Subcutaneous abdominal adipose tissue (tissue), 5 donors: ENCODE data around the gene CPN1.

Experiments
- H3K27ac ChIP-seq: one replicate; pipeline ENCODE4 v1.7.0; 2013; ENCODE audit warnings: low read depth, mild to moderate bottlenecking, inconsistent platforms, low read length, moderate library complexity
- H3K27me3 ChIP-seq, 5 donors: one replicate each; pipeline ENCODE4 v1.7.0; 2013; ENCODE audit warnings: low read length in 5 of 5, inconsistent platforms in 1 of 5; ENCODE audit not compliant: control insufficient read depth in 5 of 5, insufficient read depth in 4 of 5
- H3K36me3 ChIP-seq, 5 donors: one replicate each; pipeline ENCODE4 v1.7.0; 2013; ENCODE audit warnings: low read length in 5 of 5; ENCODE audit not compliant: control insufficient read depth in 5 of 5, insufficient read depth in 5 of 5
- H3K4me1 ChIP-seq, 5 donors: one replicate each; pipeline ENCODE4 v1.7.0; 2013; ENCODE audit warnings: low read length in 5 of 5, mild to moderate bottlenecking in 3 of 5, moderate library complexity in 1 of 5; ENCODE audit not compliant: control insufficient read depth in 5 of 5, insufficient read depth in 5 of 5
- H3K4me3 ChIP-seq, 5 donors: one replicate each; pipeline ENCODE4 v1.7.0; 2013; ENCODE audit warnings: low read length in 5 of 5, low read depth in 1 of 5
- H3K9ac ChIP-seq, 5 donors: one replicate each; pipeline ENCODE4 v1.7.0; 2013; ENCODE audit warnings: low read length in 5 of 5, mild to moderate bottlenecking in 4 of 5, moderate library complexity in 3 of 5
- H3K9me3 ChIP-seq, 5 donors: one replicate each; pipeline ENCODE4 v1.7.0; 2013; ENCODE audit warnings: low read length in 5 of 5; ENCODE audit not compliant: control insufficient read depth in 5 of 5
- donor health status: healthy.
- donor health status: healthy.
- donor health status: healthy.
- donor health status: healthy.
- donor health status: healthy.

Gene CPN1

DNA sequence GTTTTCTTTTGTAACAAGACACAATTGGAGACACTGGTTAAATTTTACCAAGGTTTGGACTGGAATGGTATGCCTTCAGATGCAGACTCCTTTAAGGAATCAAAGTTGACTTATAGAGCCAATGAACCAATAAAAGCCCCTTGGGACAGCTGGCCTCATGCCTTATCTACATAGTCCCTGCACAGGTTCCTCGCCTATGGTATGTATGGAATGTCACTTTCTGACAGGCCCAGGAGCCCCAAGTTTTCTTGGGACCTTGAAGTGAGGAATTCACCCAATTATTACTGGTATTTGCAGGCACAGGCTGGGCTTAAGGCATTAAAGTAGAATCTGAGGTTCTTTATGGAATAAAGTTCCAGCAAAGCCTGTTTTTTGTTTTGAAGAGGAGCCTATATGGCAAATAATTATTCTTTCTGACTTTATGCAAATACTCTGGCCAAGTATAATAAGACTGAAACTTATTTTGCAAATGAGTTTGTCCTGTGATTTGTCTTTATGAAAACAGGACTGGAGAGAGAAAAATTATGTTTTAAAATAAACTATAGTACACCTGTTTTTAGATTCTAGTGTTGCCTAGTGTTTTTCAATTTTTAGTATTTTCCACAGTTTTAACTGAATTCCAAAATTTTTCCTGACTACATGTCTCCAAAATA lies 47.8 kb downstream of the CPN1 start:
- Histone ChIP-seq H3K9me3 (no peaks in the 10 kb centered on the region), H3K27ac (no peak overlapping the region), H3K9ac (no peak overlapping the region), H3K36me3 (no peaks in the 10 kb centered on the region), H3K27me3 (peaks cover 0 to 2% (median 0%) of the 10 kb centered on the region in 5 donors), H3K4me3 (no peak overlapping the region), H3K4me1 (peaks cover 0 to 11% (median 2%) of the 10 kb centered on the region in 5 donors)

DNA sequence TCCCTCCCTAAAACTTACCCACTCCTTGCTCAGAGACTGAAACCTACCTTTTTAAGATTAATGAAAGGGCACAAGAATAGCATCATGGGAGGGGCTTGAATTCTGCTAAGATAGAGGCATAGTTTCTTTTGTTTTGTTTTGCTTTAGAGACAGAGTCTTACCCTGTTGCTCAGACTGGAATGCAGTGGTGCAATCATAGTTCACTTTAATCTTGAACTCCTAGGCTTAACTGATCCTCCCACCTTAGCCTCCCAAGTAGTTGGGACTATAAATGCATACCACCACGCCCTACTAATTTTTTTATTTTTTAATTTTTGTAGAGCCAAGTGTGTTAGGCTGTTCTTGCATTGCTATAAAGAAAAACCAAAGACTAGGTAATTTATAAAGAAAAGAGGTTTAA lies 54.3 kb downstream of the CPN1 start:
- H3K9me3 ChIP-seq: peaks cover 0 to 6% (median 4%) of the 10 kb centered on the region in 5 donors
- no peak overlapping the region for H3K27ac ChIP-seq
- no peak overlapping the region for H3K4me3 ChIP-seq
- H3K36me3 ChIP-seq: no peaks in the 10 kb centered on the region
- no peaks in the 10 kb centered on the region for H3K27me3 ChIP-seq
- H3K4me1 ChIP-seq: no peaks in the 10 kb centered on the region
- H3K9ac ChIP-seq: no peak overlapping the region

DNA sequence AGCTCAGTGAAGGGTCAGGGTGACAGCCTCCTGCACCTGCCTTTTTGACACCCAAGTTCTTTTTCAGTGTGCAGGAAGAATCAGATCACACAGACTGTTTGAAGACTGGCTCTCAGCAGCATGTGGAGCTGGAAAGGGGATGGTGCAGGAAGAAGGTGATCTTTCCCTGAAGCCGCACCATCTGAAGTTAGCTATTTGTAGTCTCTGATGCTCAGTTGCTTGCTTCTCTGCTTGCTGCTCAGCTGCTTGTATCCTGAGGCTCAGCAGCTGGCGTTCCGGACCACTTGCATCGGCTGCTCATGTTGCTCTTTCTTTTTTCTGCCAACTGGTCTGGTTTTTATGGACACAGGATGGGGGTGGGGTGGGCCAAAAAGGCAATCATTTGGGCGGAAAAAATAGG lies 56.1 kb downstream of the CPN1 start:
- peaks cover 0 to 6% (median 4%) of the 10 kb centered on the region in 5 donors for H3K9me3 ChIP-seq
- H3K27ac ChIP-seq: no peak overlapping the region
- peaks cover 0 to 3% (median 0%) of the 10 kb centered on the region in 5 donors for H3K27me3 ChIP-seq
- no peaks in the 10 kb centered on the region for H3K36me3 ChIP-seq
- no peaks in the 10 kb centered on the region for H3K4me1 ChIP-seq
- H3K4me3 ChIP-seq: no peak overlapping the region
- no peak overlapping the region for H3K9ac ChIP-seq

DNA sequence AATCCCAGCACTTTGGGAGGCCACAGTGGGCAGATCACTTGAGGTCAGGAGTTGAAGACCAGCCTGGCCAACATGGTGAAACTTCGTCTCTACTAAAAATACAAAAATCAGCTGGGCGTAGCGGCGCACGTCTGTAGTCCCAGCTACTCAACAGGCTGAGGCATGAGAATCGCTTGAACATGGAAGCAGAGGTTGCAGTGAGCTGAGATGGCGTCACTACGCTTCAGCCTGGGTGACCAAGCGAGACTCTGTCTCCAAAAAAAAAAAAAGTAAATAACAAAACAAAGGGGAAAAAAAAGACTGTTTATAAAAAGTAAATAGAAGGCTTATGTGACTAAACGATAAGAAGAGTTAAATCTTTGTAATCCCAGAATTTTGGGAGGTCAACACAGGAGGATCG lies 56.9 kb downstream of the CPN1 start:
- H3K27me3 ChIP-seq: peaks cover 0 to 3% (median 0%) of the 10 kb centered on the region in 5 donors
- no peak overlapping the region for H3K4me3 ChIP-seq
- no peaks in the 10 kb centered on the region for H3K36me3 ChIP-seq
- H3K4me1 ChIP-seq: no peaks in the 10 kb centered on the region
- H3K9me3 ChIP-seq: peaks cover 0 to 6% (median 4%) of the 10 kb centered on the region in 5 donors
- H3K9ac ChIP-seq: no peak overlapping the region
- no peak overlapping the region for H3K27ac ChIP-seq

DNA sequence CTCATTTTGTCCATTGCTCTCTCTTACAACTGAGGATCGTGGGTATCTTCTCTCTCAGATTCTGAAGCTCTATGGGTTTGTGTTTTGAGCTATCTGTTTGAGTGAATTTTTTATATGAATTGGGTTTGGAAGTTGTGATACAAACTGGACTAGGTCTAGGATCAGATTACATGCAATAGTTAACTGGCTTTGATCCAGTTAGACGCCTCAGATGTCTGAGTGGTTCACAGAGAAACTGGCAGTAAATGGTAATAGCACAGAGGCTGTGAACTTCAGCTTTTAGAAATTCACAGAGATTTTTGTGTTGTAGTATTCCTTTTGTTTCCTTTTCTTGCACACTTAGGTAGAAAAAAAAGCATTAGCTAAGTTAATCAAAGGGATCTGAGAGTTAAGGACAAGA lies 59.3 kb downstream of the CPN1 start:
- Histone ChIP-seq H3K9ac (no peak overlapping the region), H3K9me3 (no peaks in the 10 kb centered on the region), H3K27ac (no peak overlapping the region), H3K4me1 (no peaks in the 10 kb centered on the region), H3K27me3 (peaks cover 0 to 3% (median 0%) of the 10 kb centered on the region in 5 donors), H3K36me3 (no peaks in the 10 kb centered on the region), H3K4me3 (no peak overlapping the region)

DNA sequence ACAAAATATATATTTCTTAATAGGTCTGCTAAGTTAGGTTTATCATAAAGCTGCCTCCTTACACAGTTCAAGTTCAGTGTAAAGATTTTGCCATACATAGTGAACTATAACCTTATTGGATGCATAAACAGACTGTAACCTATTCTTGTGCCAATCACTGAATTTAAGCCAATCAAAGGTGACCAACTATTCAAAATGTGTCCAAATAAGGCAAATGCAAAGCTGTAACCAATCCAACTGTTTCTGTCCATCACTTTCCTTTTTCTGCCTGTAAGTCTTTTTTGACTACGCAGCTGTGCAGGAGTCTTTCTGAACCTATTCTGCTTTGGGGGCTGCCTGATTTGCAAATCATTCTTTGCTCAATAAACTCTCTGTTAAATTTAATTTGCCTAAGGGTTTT lies 60.3 kb downstream of the CPN1 start:
- no peaks in the 10 kb centered on the region for H3K4me1 ChIP-seq
- H3K9ac ChIP-seq: no peak overlapping the region
- peaks cover 0 to 3% (median 0%) of the 10 kb centered on the region in 5 donors for H3K27me3 ChIP-seq
- H3K27ac ChIP-seq: no peak overlapping the region
- no peak overlapping the region for H3K4me3 ChIP-seq
- H3K9me3 ChIP-seq: no peaks in the 10 kb centered on the region
- no peaks in the 10 kb centered on the region for H3K36me3 ChIP-seq

DNA sequence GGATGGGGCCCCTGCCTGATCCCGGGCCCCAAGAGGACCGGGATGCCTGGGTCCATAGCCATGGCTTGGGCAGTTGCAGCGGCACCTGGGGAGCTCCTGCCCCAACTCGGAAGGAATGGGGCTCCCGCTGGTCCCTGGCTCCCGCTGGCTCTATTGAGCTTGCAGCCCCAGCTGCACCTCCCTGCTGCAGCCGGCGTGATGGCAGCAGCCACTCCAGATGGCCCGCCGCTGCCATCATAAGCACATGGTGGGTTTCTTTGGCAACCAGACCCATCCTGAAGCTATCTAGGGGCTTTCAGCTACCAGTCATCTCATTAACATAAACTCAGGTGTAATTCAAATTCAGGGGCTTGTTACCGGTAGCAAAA lies 60.8 kb downstream of the CPN1 start:
- Histone ChIP-seq H3K4me3 (no peak overlapping the region), H3K27ac (no peak overlapping the region), H3K4me1 (no peaks in the 10 kb centered on the region), H3K9me3 (no peaks in the 10 kb centered on the region), H3K36me3 (no peaks in the 10 kb centered on the region), H3K9ac (no peak overlapping the region), H3K27me3 (peaks cover 0 to 3% (median 0%) of the 10 kb centered on the region in 5 donors)

DNA sequence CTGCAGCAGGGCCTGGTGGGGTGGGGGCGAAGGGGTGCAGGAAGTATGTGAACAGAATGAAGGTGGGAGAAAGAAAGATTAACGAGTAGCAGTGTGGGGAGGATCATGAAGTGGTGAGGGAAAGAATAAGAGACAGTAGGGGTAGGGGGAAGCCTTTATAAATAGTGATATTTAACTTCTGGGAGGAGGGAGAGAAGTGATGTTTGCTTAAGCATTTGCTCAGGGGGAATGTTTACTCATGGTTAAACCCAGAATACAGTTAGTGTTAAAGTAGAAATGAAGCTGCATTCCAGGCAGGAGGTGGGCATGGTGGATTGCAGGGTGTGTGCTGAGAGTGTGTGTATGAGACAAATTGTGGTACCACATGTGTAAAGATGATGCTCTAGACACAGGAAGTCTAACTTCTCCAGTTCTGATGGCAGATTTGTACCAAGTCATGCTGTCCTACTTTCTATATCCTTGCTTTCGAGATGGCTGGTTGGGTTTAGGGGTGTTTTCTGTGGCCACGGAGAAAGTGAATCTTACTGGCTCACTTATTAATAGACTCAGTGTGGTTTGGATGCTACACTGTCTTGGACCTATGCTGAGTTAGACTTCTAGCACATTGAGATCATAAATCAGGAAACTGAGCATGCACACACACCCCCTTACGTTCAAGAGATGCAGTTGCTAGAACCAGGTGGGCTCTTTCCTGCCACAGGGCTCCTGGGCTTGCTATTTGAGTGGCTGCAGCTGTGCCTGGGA lies 61.4 kb downstream of the CPN1 start:
- H3K27ac ChIP-seq: no peak overlapping the region
- H3K4me3 ChIP-seq: no peak overlapping the region
- H3K4me1 ChIP-seq: no peaks in the 10 kb centered on the region
- H3K36me3 ChIP-seq: no peaks in the 10 kb centered on the region
- peaks cover 0 to 3% (median 0%) of the 10 kb centered on the region in 5 donors for H3K27me3 ChIP-seq
- no peaks in the 10 kb centered on the region for H3K9me3 ChIP-seq
- H3K9ac ChIP-seq: no peak overlapping the region

DNA sequence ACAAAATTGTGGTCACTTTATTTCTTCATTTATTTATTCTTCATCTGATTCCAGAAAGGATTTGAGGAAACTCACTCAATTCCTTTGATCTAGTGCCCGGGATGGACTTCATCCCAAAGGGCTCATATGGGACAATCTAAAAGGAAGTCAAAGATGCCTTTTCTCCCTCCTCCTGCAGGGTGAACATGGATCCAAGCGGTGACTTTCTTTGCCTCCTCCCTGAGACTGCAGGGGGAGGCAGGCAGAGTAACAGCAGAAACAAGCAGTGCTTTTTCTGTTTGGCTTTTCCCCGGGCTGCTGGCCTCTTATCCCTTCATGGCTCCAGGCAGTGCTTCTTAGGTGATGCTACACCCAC lies 61.9 kb downstream of the CPN1 start:
- Histone ChIP-seq H3K27ac (no peak overlapping the region), H3K9ac (no peak overlapping the region), H3K36me3 (no peaks in the 10 kb centered on the region), H3K4me3 (no peak overlapping the region), H3K9me3 (no peaks in the 10 kb centered on the region), H3K27me3 (peaks cover 0 to 3% (median 0%) of the 10 kb centered on the region in 5 donors), H3K4me1 (no peaks in the 10 kb centered on the region)

DNA sequence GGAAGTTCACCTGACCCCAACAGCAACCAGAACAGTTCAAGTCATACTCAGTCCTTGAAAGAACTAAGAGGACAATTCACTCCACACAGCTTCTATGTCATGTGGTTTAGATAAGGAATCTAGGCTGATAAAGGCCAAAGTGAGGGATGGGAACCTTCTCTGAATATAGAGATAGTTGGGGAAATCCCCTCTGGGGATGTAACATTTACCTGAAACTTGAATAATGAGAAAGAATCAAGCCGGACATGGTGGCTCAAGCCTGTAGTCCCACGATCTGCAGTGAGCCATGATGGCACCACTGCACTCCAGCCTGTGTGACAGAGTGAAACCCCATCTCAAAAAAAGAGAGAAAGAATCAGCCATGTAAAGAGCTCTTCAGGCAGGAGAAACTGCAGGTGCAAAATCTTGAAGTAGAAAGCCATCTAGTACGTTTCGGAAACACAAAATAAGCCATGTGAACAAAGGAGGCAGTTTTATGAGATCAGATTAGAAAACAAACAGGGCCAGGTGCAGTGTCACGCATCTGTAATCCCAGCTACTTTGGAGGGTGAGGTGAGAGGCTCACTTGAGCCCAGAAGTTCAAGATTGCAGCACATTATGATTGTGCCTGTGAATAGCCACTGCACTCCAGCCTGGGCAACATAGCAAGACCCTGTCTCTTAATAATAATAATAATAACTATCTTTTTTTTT lies 67.5 kb downstream of the CPN1 start:
- peaks cover 0 to 13% (median 9%) of the 10 kb centered on the region in 5 donors for H3K4me1 ChIP-seq
- H3K27ac ChIP-seq: no peak overlapping the region
- H3K9me3 ChIP-seq: no peaks in the 10 kb centered on the region
- no peaks in the 10 kb centered on the region for H3K27me3 ChIP-seq
- no peak overlapping the region for H3K9ac ChIP-seq
- H3K36me3 ChIP-seq: no peaks in the 10 kb centered on the region
- no peak overlapping the region for H3K4me3 ChIP-seq
